GM13977 (cell line): ENCODE results near the gene PRKCA.

ENCODE experiments used
- DNase-seq: peaks from one replicate; pipeline ENCODE4 v3.0.0; 2012; ENCODE audit warnings: low spot score
- CTCF ChIP-seq: IDR thresholded peaks from 2 replicates; pipeline ENCODE4 v1.5.1; 2012; ENCODE audit warnings: mild to moderate bottlenecking, control low read depth; ENCODE audit not compliant: insufficient read depth; ENCODE audit errors: extremely low read depth, missing control alignments
- in situ Hi-C: fragments of 300-500 bp; cut with MboI; formaldehyde crosslinking; loops from one replicate; pipeline ENCODE4 v1.12.0; 2022; ENCODE audit warnings: low sequenced_read_pairs, low pct_unique_long_range_greater_than_20kb, mixed read lengths, inconsistent platforms; ENCODE audit not compliant: unreplicated experiment

PRKCA gene

GRCh38 chr17:66602659-66603384 is 300.4 kb downstream of the PRKCA start:
- DNase-seq = no peak
- in situ Hi-C loops = no loop called here
- TF ChIP-seq CTCF = no peak

GRCh38 chr17:66604376-66604775 is 302.0 kb downstream of the PRKCA start:
- in situ Hi-C loops = no loop called here
- DNase-seq = no peak
- TF ChIP-seq CTCF = no peak

GRCh38 chr17:66605541-66605940 is 303.1 kb downstream of the PRKCA start:
- in situ Hi-C loops = no loop called here
- DNase-seq = no peak
- TF ChIP-seq CTCF = no peak

GRCh38 chr17:66610361-66611133 is 308.1 kb downstream of the PRKCA start:
- in situ Hi-C loops = no loop called here
- DNase-seq = no peak
- no peak for TF ChIP-seq CTCF

- DNase-seq = no peak
- no peak for TF ChIP-seq CTCF
- in situ Hi-C loops = no loop called here
Measured at GRCh38 chr17:66611397-66611796, 309.0 kb downstream of the PRKCA start.

- in situ Hi-C loops = no loop called here
- TF ChIP-seq CTCF = no peak
- no peak for DNase-seq
Measured at GRCh38 chr17:66612993-66613392, 310.6 kb downstream of the PRKCA start.
